Measurements from ENCODE around the gene CRTC3.

GRCh38 chr15:90619468-90619867, 89.7 kb downstream of the CRTC3 start:
- TF ChIP-seq EZH2 (IDR thresholded peaks at IDR 0.05; ENCODE audit: insufficient read depth, low read length) (no peak), CTCF (IDR thresholded peaks at IDR 0.05; ENCODE audit: insufficient read depth, low read depth, low read length) (no peak)
